Panc1 (cell line): ENCODE measurements around the gene SERPINA9. TPM values are rescaled to one million over a fixed set of nuclear protein-coding genes. Genes with fewer than 3 reads are reported as not detected.

ENCODE experiments used
- ATAC-seq: fragments of 200-7000 bp; cut with Tn5 transposase; 2 replicates; pipeline ENCODE4 v1.9.1; 2020; ENCODE audit warnings: mild to moderate bottlenecking, moderate library complexity
- BruUV-seq: library from RNA; stranded (reverse); fragments of 400-500 nt; replicated peaks from 2 replicates; lab custom pipeline; 2021; lab: Mats Ljungman, UMichigan
- CTCF ChIA-PET: fragments of 300-600 bp; sonication (Branson Sonifier 250); formaldehyde crosslinking; loops from one replicate; lab custom pipeline; 2022; ENCODE audit warnings: antibody characterized with exemption; lab: Charles Lee
- POLR2A ChIA-PET: fragments of 300-600 bp; sonication (Branson Sonifier 250); formaldehyde crosslinking; loops from one replicate; lab custom pipeline; 2022; ENCODE audit warnings: antibody characterized with exemption; lab: Charles Lee
- DNase-seq: peaks from one replicate; pipeline ENCODE4 v3.0.0-alpha.2; 2010; ENCODE audit warnings: low read depth, low spot score
- H3K27ac ChIP-seq: 2 replicates; pipeline ENCODE4 v1.5.1; 2011; ENCODE audit warnings: mild to moderate bottlenecking, low read length, inconsistent platforms
- H3K27me3 ChIP-seq: fragments of 200-500 bp; sonication (Bioruptor generic); 2 replicates; pipeline ENCODE4 v1.6.0; 2014; ENCODE audit warnings: low read length, inconsistent platforms; ENCODE audit not compliant: control insufficient read depth, insufficient read depth
- H3K36me3 ChIP-seq: fragments of 200-500 bp; sonication (Bioruptor generic); 2 replicates; pipeline ENCODE4 v1.5.1; 2014; ENCODE audit warnings: inconsistent platforms, mild to moderate bottlenecking, low read length, moderate library complexity; ENCODE audit not compliant: control insufficient read depth, insufficient read depth
- H3K4me1 ChIP-seq: 2 replicates; pipeline ENCODE4 v1.5.1; 2011; ENCODE audit warnings: inconsistent platforms, mild to moderate bottlenecking, low read length, moderate library complexity; ENCODE audit not compliant: control insufficient read depth, insufficient read depth
- H3K4me3 ChIP-seq, 2 experiments: 2 replicates each; pipeline ENCODE4 v1.5.1; 2011 to 2012; ENCODE audit warnings: low read depth in 2 of 2, low read length in 2 of 2, mild to moderate bottlenecking in 2 of 2, inconsistent platforms in 1 of 2, moderate library complexity in 1 of 2
- H3K9me3 ChIP-seq: fragments of 200-500 bp; sonication (Bioruptor generic); 2 replicates; pipeline ENCODE4 v1.5.1; 2014; ENCODE audit warnings: low read depth, mild to moderate bottlenecking, inconsistent platforms, low read length, moderate library complexity; ENCODE audit not compliant: control insufficient read depth, insufficient read depth
- CTCF ChIP-seq: fragments of 450-650 bp; IDR thresholded peaks from 2 replicates; pipeline ENCODE4 v1.5.1; 2017; ENCODE audit warnings: mild to moderate bottlenecking
- POLR2AphosphoS5 ChIP-seq: IDR thresholded peaks from 2 replicates; pipeline ENCODE4 v1.6.1; 2012; ENCODE audit warnings: mild to moderate bottlenecking, low read depth, low read length, moderate library complexity
- REST ChIP-seq, 2 experiments: IDR thresholded peaks; 2 replicates each; pipeline ENCODE4 v1.6.1; 2011 to 2012; ENCODE audit warnings: low read depth in 2 of 2, control low read depth in 1 of 2, low read length in 1 of 2, mild to moderate bottlenecking in 1 of 2, moderate library complexity in 1 of 2; ENCODE audit not compliant: insufficient read depth in 1 of 2
- SIN3A ChIP-seq: IDR thresholded peaks from 2 replicates; pipeline ENCODE4 v1.6.1; 2012; ENCODE audit warnings: low read depth, mild to moderate bottlenecking, low read length, moderate library complexity, borderline replicate concordance; ENCODE audit not compliant: insufficient read depth
- TCF7L2 ChIP-seq: IDR thresholded peaks from 2 replicates; pipeline ENCODE4 v1.6.1; 2011; ENCODE audit warnings: mild to moderate bottlenecking, low read depth, low read length, inconsistent platforms
- in situ Hi-C: cut with HindIII; loops from 2 replicates; pipeline ENCODE4 v1.10.0; 2016; ENCODE audit warnings: low sequenced_read_pairs, low pct_unique_long_range_greater_than_20kb
- intact Hi-C: fragments of 100-400 bp; cut with micrococcal nuclease; formaldehyde crosslinking; loops from one replicate; pipeline ENCODE4 v1.10.0; 2022; ENCODE audit not compliant: unreplicated experiment
- total RNA-seq: library from RNA; stranded (reverse); gene quantifications from one replicate; pipeline ENCODE4 v1.2.1, GENCODE V29; 2021; ENCODE audit not compliant: unreplicated experiment

The SERPINA9 gene
- total RNA-seq, 1 experiment from 2014 or later: not detected

GRCh38 chr14:94478420-94478819 lies 2.4 kb upstream of the SERPINA9 start:
- ATAC-seq (no peak), DNase-seq (no peak)
- peaks cover 3% of the 10 kb centered on the region; the same call in 1 of the 2 replicates for H3K9me3 ChIP-seq
- H3K36me3 ChIP-seq: no peaks in the 10 kb centered on the region
- H3K27me3 ChIP-seq: no peaks in the 10 kb centered on the region
- POLR2A ChIA-PET: no interaction called here
- BruUV-seq: no TSS peak
- intact Hi-C loops: no loop called here
- no peak overlapping the region for H3K27ac ChIP-seq
- CTCF ChIA-PET: no interaction called here
- no peaks in the 10 kb centered on the region for H3K4me1 ChIP-seq
- no peak overlapping the region for H3K4me3 ChIP-seq
- in situ Hi-C loops: no loop called here
- TF ChIP-seq REST (IDR thresholded peaks at IDR 0.05; ENCODE audit: insufficient read depth in 1 of 2, low read depth in 2 of 2, low read length in 1 of 2) (no peak), CTCF (no peak), SIN3A (no peak), TCF7L2 (no peak), POLR2AphosphoS5 (no peak)

- H3K9me3 ChIP-seq: peaks cover 3% of the 10 kb centered on the region; the same call in 1 of the 2 replicates
- no TSS peak for BruUV-seq
- TF ChIP-seq POLR2AphosphoS5 (no peak), CTCF (no peak), SIN3A (no peak), REST (IDR thresholded peaks at IDR 0.05; ENCODE audit: insufficient read depth in 1 of 2, low read depth in 2 of 2, low read length in 1 of 2) (no peak), TCF7L2 (no peak)
- no peaks in the 10 kb centered on the region for H3K27me3 ChIP-seq
- H3K36me3 ChIP-seq: no peaks in the 10 kb centered on the region
- H3K27ac ChIP-seq: no peak overlapping the region
- no peak overlapping the region for H3K4me3 ChIP-seq
- ATAC-seq (no peak), DNase-seq (no peak)
- intact Hi-C loops: no loop called here
- POLR2A ChIA-PET: no interaction called here
- CTCF ChIA-PET: no interaction called here
- in situ Hi-C loops: no loop called here
- no peaks in the 10 kb centered on the region for H3K4me1 ChIP-seq
Measured at GRCh38 chr14:94474581-94475031, 1.4 kb downstream of the SERPINA9 start.
